Stimulated activated CD4-positive, alpha-beta T cell treated with anti-CD3 and anti-CD28 coated beads, Interleukin-12 subunit alpha, Interleukin-12 subunit beta, amount 100 ng/mL, for 4 hours (primary cell): ENCODE results near the gene OR6J1.
"Not testable (repeated sequence)": the region's sequence is repeated elsewhere in the genome, so short reads cannot be mapped to it uniquely, and the experiment has no call there.

ENCODE experiments used
- DNase-seq: peaks from one replicate; pipeline ENCODE4 v3.0.0-alpha.2; 2020

The OR6J1 gene

GRCh38 chr14:22601456-22601855 is 42.7 kb downstream of the OR6J1 start:
- DNase-seq = no peak

GRCh38 chr14:22600027-22600426 is 44.1 kb downstream of the OR6J1 start:
- DNase-seq = no peak

- no peak for DNase-seq
Observed at GRCh38 chr14:22599349-22599748, 44.8 kb downstream of the OR6J1 start.

GRCh38 chr14:22598896-22599244 is 45.3 kb downstream of the OR6J1 start:
- DNase-seq = no peak

GRCh38 chr14:22598099-22598895 is 45.9 kb downstream of the OR6J1 start, which contains the start of gene ABHD4:
Gene ABHD4 (plus strand): TSS chr14:22598300. CDS start chr14:22598307, 7 bp downstream.
- peak; percentile 41 for DNase-seq

- DNase-seq = no peak
Observed at GRCh38 chr14:22597771-22598098, 46.4 kb downstream of the OR6J1 start.

GRCh38 chr14:22597265-22597664 is 46.9 kb downstream of the OR6J1 start:
- no peak for DNase-seq

GRCh38 chr14:22596354-22596879 is 47.7 kb downstream of the OR6J1 start:
- DNase-seq = no peak

- no peak for DNase-seq
Observed at GRCh38 chr14:22594156-22594716, 49.9 kb downstream of the OR6J1 start.

- DNase-seq = no peak
Observed at GRCh38 chr14:22593601-22594000, 50.6 kb downstream of the OR6J1 start.

- no peak for DNase-seq
Observed at GRCh38 chr14:22593189-22593588, 51.0 kb downstream of the OR6J1 start.

GRCh38 chr14:22589096-22589839 is 54.9 kb downstream of the OR6J1 start, which contains the start of gene DAD1:
Gene DAD1 (minus strand): TSS chr14:22589224. CDS start chr14:22589157, 67 bp downstream.
- peak; percentile 98 for DNase-seq

GRCh38 chr14:22588526-22589095 is 55.5 kb downstream of the OR6J1 start:
- DNase-seq = no peak

GRCh38 chr14:22587677-22588422 is 56.3 kb downstream of the OR6J1 start:
- not testable (repeated sequence) for DNase-seq

- no peak for DNase-seq
Observed at GRCh38 chr14:22587247-22587646, 56.9 kb downstream of the OR6J1 start.

GRCh38 chr14:22583994-22584393 is 60.2 kb downstream of the OR6J1 start:
- DNase-seq = no peak
